CD4-positive, alpha-beta T cell treated with Interleukin-6 for 4 hours (primary cell): Measurements from ENCODE around the gene ZMAT3.

Source experiments
- DNase-seq: peaks from one replicate; pipeline ENCODE4 v3.0.0-alpha.2; 2020; ENCODE audit warnings: mixed read lengths

Gene ZMAT3

GRCh38 chr3:179021119-179021903 is 50.3 kb downstream of the ZMAT3 start:
- DNase-seq = no peak

- DNase-seq = no peak
Observed at GRCh38 chr3:179020112-179020511, 51.5 kb downstream of the ZMAT3 start.

- no peak for DNase-seq
Observed at GRCh38 chr3:179018808-179019207, 52.8 kb downstream of the ZMAT3 start.

- no peak for DNase-seq
Observed at GRCh38 chr3:179016979-179017670, 54.5 kb downstream of the ZMAT3 start.

GRCh38 chr3:179015551-179016020 is 56.0 kb downstream of the ZMAT3 start:
- DNase-seq = peak; percentile 69

GRCh38 chr3:179005706-179006105 is 65.9 kb downstream of the ZMAT3 start:
- DNase-seq = no peak

GRCh38 chr3:179005213-179005612 is 66.4 kb downstream of the ZMAT3 start:
- DNase-seq = no peak

GRCh38 chr3:179000659-179001058 is 71.0 kb downstream of the ZMAT3 start:
- no peak for DNase-seq

GRCh38 chr3:179000144-179000543 is 71.5 kb downstream of the ZMAT3 start:
- no peak for DNase-seq

- no peak for DNase-seq
Observed at GRCh38 chr3:178996399-178996798, 75.2 kb downstream of the ZMAT3 start.

- no peak for DNase-seq
Observed at GRCh38 chr3:178990293-178990692, 81.3 kb downstream of the ZMAT3 start.

- no peak for DNase-seq
Observed at GRCh38 chr3:178989821-178990220, 81.8 kb downstream of the ZMAT3 start.

- no peak for DNase-seq
Observed at GRCh38 chr3:178987745-178988144, 83.9 kb downstream of the ZMAT3 start.

- no peak for DNase-seq
Observed at GRCh38 chr3:178986456-178986855, 85.2 kb downstream of the ZMAT3 start.

GRCh38 chr3:178982137-178982536 is 89.5 kb downstream of the ZMAT3 start:
- no peak for DNase-seq

GRCh38 chr3:178975320-178975719 is 96.3 kb downstream of the ZMAT3 start:
- DNase-seq = no peak

GRCh38 chr3:178971614-178972013 is 100.0 kb downstream of the ZMAT3 start:
- DNase-seq = no peak

- DNase-seq = no peak
Observed at GRCh38 chr3:178969004-178969700, 102.5 kb downstream of the ZMAT3 start.
